H9 (cell line): Measurements from ENCODE around the gene METRN. TPM values are rescaled to one million over a fixed set of nuclear protein-coding genes. Genes with fewer than 3 reads are reported as not detected.

ENCODE experiments used
- DNase-seq: peaks from one replicate; pipeline ENCODE4 v3.0.0-alpha.2; 2017
- H2AFZ ChIP-seq: one replicate; pipeline ENCODE4 v1.6.1; 2013; ENCODE audit warnings: mild to moderate bottlenecking, low read length, control low read depth, moderate library complexity
- H2AK5ac ChIP-seq: 2 replicates; pipeline ENCODE4 v1.6.1; 2013; ENCODE audit warnings: low read length, control low read depth, mixed read lengths; ENCODE audit not compliant: insufficient read length
- H2BK120ac ChIP-seq: one replicate; pipeline ENCODE4 v1.6.1; 2013; ENCODE audit warnings: low read depth, mild to moderate bottlenecking, low read length, control low read depth, inconsistent platforms; ENCODE audit not compliant: poor library complexity, severe bottlenecking
- H2BK12ac ChIP-seq: 2 replicates; pipeline ENCODE4 v1.6.1; 2013; ENCODE audit warnings: low read length, control low read depth, mixed read lengths, low read depth; ENCODE audit not compliant: insufficient read length
- H2BK15ac ChIP-seq: 2 replicates; pipeline ENCODE4 v1.6.1; 2013; ENCODE audit warnings: low read depth, low read length, control low read depth
- H2BK20ac ChIP-seq: one replicate; pipeline ENCODE4 v1.6.1; 2013; ENCODE audit warnings: low read depth, mild to moderate bottlenecking, low read length, control low read depth, inconsistent platforms; ENCODE audit not compliant: poor library complexity, severe bottlenecking
- H2BK5ac ChIP-seq: 2 replicates; pipeline ENCODE4 v1.6.1; 2013; ENCODE audit warnings: low read length, control low read depth, mixed read lengths; ENCODE audit not compliant: insufficient read length
- H3K14ac ChIP-seq: 2 replicates; pipeline ENCODE4 v1.6.1; 2013; ENCODE audit warnings: low read length, control low read depth; ENCODE audit not compliant: insufficient read depth
- H3K18ac ChIP-seq: 2 replicates; pipeline ENCODE4 v1.6.1; 2013; ENCODE audit warnings: low read depth, mild to moderate bottlenecking, mixed read lengths, low read length, control low read depth; ENCODE audit not compliant: insufficient read length
- H3K23ac ChIP-seq: 2 replicates; pipeline ENCODE4 v1.6.1; 2013; ENCODE audit warnings: low read length, control low read depth, mixed read lengths, low read depth; ENCODE audit not compliant: insufficient read length
- H3K23me2 ChIP-seq: 2 replicates; pipeline ENCODE4 v1.6.1; 2013; ENCODE audit warnings: low read depth, mild to moderate bottlenecking, mixed read lengths, low read length, control low read depth; ENCODE audit not compliant: insufficient read length, poor library complexity, severe bottlenecking
- H3K27ac ChIP-seq: 2 replicates; pipeline ENCODE4 v1.5.1; 2013; ENCODE audit warnings: low read length, control low read depth, mixed read lengths, low read depth; ENCODE audit not compliant: insufficient read length
- H3K27me3 ChIP-seq: 2 replicates; pipeline ENCODE4 v1.6.1; 2013; ENCODE audit warnings: low read length, control low read depth, inconsistent platforms; ENCODE audit not compliant: insufficient read depth
- H3K4ac ChIP-seq: 2 replicates; pipeline ENCODE4 v1.6.1; 2013; ENCODE audit warnings: low read depth, mild to moderate bottlenecking, control low read depth, inconsistent platforms, low read length, moderate library complexity
- H3K4me1 ChIP-seq: 2 replicates; pipeline ENCODE4 v1.6.1; 2013; ENCODE audit warnings: low read length, control low read depth, inconsistent platforms; ENCODE audit not compliant: insufficient read depth
- H3K4me2 ChIP-seq: 2 replicates; pipeline ENCODE4 v1.6.1; 2013; ENCODE audit warnings: low read length, control low read depth, mixed read lengths; ENCODE audit not compliant: insufficient read length, insufficient read depth
- H3K56ac ChIP-seq: 2 replicates; pipeline ENCODE4 v1.6.1; 2013; ENCODE audit warnings: low read depth, mild to moderate bottlenecking, mixed read lengths, low read length, control low read depth; ENCODE audit not compliant: insufficient read length
- H3K79me1 ChIP-seq: 2 replicates; pipeline ENCODE4 v1.6.1; 2013; ENCODE audit warnings: low read depth, mild to moderate bottlenecking, moderate library complexity, low read length, control low read depth, inconsistent platforms; ENCODE audit not compliant: insufficient read depth, poor library complexity, severe bottlenecking
- H3K79me2 ChIP-seq: 2 replicates; pipeline ENCODE4 v1.6.1; 2013; ENCODE audit warnings: low read length, control low read depth, inconsistent platforms; ENCODE audit not compliant: insufficient read depth
- H3K9ac ChIP-seq: 2 replicates; pipeline ENCODE4 v1.6.1; 2013; ENCODE audit warnings: low read length, control low read depth, mixed read lengths; ENCODE audit not compliant: insufficient read length; ENCODE audit errors: extremely low read depth
- H3K9me3 ChIP-seq: one replicate; pipeline ENCODE4 v1.6.1; 2013; ENCODE audit warnings: low read depth, low read length, inconsistent platforms; ENCODE audit not compliant: control insufficient read depth
- H3T11ph ChIP-seq: one replicate; pipeline ENCODE4 v1.6.1; 2013; ENCODE audit warnings: mild to moderate bottlenecking, low read length, control low read depth, inconsistent platforms
- H4K20me1 ChIP-seq: one replicate; pipeline ENCODE4 v1.6.1; 2013; ENCODE audit not compliant: control insufficient read depth, insufficient read length, insufficient read depth
- H4K5ac ChIP-seq: 2 replicates; pipeline ENCODE4 v1.6.1; 2013; ENCODE audit warnings: low read depth, mild to moderate bottlenecking, mixed read lengths, low read length, control low read depth; ENCODE audit not compliant: insufficient read length
- H4K8ac ChIP-seq: replicated peaks from 2 replicates; pipeline ENCODE4 v1.6.1; 2013; ENCODE audit warnings: low read length, control low read depth, mixed read lengths, low read depth; ENCODE audit not compliant: insufficient read length
- H4K91ac ChIP-seq: 2 replicates; pipeline ENCODE4 v1.6.1; 2013; ENCODE audit warnings: low read depth, mild to moderate bottlenecking, moderate library complexity, mixed read lengths, low read length, control low read depth; ENCODE audit not compliant: insufficient read length
- H3K27ac Mint-ChIP-seq, 3 experiments: 2 replicates in 2 of 3; 3 replicates in 1 of 3; pipeline ENCODE4 v1.8.0; 2020 to 2021; ENCODE audit warnings: mixed read lengths in 3 of 3, mild to moderate bottlenecking in 1 of 3, moderate library complexity in 1 of 3
- H3K27me3 Mint-ChIP-seq: 2 replicates; pipeline ENCODE4 v1.8.0; 2021; ENCODE audit warnings: low read depth, mild to moderate bottlenecking, moderate library complexity, mixed read lengths
- H3K36me3 Mint-ChIP-seq, 3 experiments: 2 replicates in 2 of 3; 3 replicates in 1 of 3; pipeline ENCODE4 v1.8.0; 2020 to 2021; ENCODE audit warnings: low read depth in 3 of 3, mixed read lengths in 3 of 3; ENCODE audit not compliant: insufficient read depth in 1 of 3
- H3K4me1 Mint-ChIP-seq, 2 experiments: 2 replicates each; pipeline ENCODE4 v1.8.0; 2020; ENCODE audit warnings: mixed read lengths in 2 of 2
- H3K4me3 Mint-ChIP-seq, 2 experiments: 2 replicates in 1 of 2; 3 replicates in 1 of 2; pipeline ENCODE4 v1.8.0; 2020 to 2021; ENCODE audit warnings: mild to moderate bottlenecking in 2 of 2, mixed read lengths in 2 of 2, moderate library complexity in 1 of 2
- H3K9me3 Mint-ChIP-seq, 2 experiments: 2 replicates in 1 of 2; 3 replicates in 1 of 2; pipeline ENCODE4 v1.8.0; 2020; ENCODE audit warnings: mild to moderate bottlenecking in 2 of 2, mixed read lengths in 2 of 2, moderate library complexity in 1 of 2
- CTCF ChIP-seq: fragments of 200-600 bp; sonication (generic); conservative IDR thresholded peaks from 3 replicates; pipeline ENCODE4 v1.8.0; 2021; ENCODE audit warnings: antibody characterized with exemption, mild to moderate bottlenecking
- WGBS: extraction: QIAGEN DNeasy Blood & Tissue Kit; methylation state at CpG from one replicate; pipeline ENCODE4 v1.1.7; 2013; ENCODE audit warnings: missing lambda C conversion rate, low lambda C conversion rate, mixed read lengths; ENCODE audit not compliant: insufficient read length; ENCODE audit errors: extremely low coverage; 5-methylcytosine and 5-hydroxymethylcytosine counted together
- total RNA-seq: library from RNA; stranded (reverse); gene quantifications from 2 replicates; pipeline ENCODE4 v1.2.1, GENCODE V29; 2021

Gene METRN
- total RNA-seq, 1 experiment from 2014 or later = 26.2 TPM

- H3K36me3 Mint-ChIP-seq = peaks cover 11 to 27% (median 27%) of the 10 kb centered on the region in 3 experiments; a peak in 6 of 7 replicates
- Histone ChIP-seq H2BK15ac (no peak overlapping the region), H4K20me1 (no peaks in the 10 kb centered on the region), H4K8ac (no peak overlapping the region), H3K79me2 (no peaks in the 10 kb centered on the region; the same call in 1 of the 2 replicates), H3K9ac (no peak overlapping the region), H3K79me1 (no peaks in the 10 kb centered on the region), H3K27ac (no peak overlapping the region), H3K14ac (no peak overlapping the region), H2AFZ (no peak overlapping the region), H3K27me3 (no peaks in the 10 kb centered on the region), H4K91ac (no peak overlapping the region), H2BK120ac (no peak overlapping the region), H2AK5ac (no peak overlapping the region), H3K23ac (no peak overlapping the region), H3K9me3 (no peaks in the 10 kb centered on the region), H3K56ac (no peak overlapping the region), H2BK12ac (no peak overlapping the region), H3T11ph (no peak overlapping the region), H3K4me2 (no peak overlapping the region), H3K23me2 (peaks cover 6% of the 10 kb centered on the region), H3K18ac (no peak overlapping the region), H3K4me1 (no peaks in the 10 kb centered on the region), H2BK20ac (no peak overlapping the region), H2BK5ac (no peak overlapping the region), H3K4ac (no peak overlapping the region), H4K5ac (no peak overlapping the region)
- H3K4me1 Mint-ChIP-seq = peaks cover 11 to 15% of the 10 kb centered on the region in 2 experiments
- no CpG with 5 or more reads among the region's 21 CpGs for WGBS
- H3K27me3 Mint-ChIP-seq = peaks cover 3% of the 10 kb centered on the region; the same call in 1 of the 2 replicates
- TF ChIP-seq CTCF = no peak
- 0 out of 7 replicates have a peak overlapping the region, but pooled peaks of 1 of the 3 experiments have one; percentile 61 for H3K27ac Mint-ChIP-seq
- DNase-seq = no peak
- no peaks in the 10 kb centered on the region for H3K9me3 Mint-ChIP-seq
- peak overlapping the region in 1 of 2 experiments; percentile 40; a peak in 1 of 5 replicates for H3K4me3 Mint-ChIP-seq
These were observed 42.1 kb upstream of the METRN start for GRCh38 chr16:672851-673250.
